WTC11 (cell line): ENCODE results near the gene CST6. TPM values are rescaled to one million over a fixed set of nuclear protein-coding genes. Genes with fewer than 3 reads are reported as not detected.

Experiments
- ATAC-seq: fragments of 200-7000 bp; cut with Tn5 transposase; 2 replicates; pipeline ENCODE4 v1.10.0; 2021; ENCODE audit warnings: mild to moderate bottlenecking, moderate library complexity
- CTCF ChIA-PET: fragments of 300-600 bp; sonication (Branson Sonifier 250); formaldehyde crosslinking; loops from one replicate; lab custom pipeline; 2021; ENCODE audit warnings: antibody characterized with exemption; lab: Charles Lee
- POLR2A ChIA-PET: fragments of 350-600 bp; sonication (Branson Sonifier 250); formaldehyde crosslinking; loops from one replicate; lab custom pipeline; 2021; ENCODE audit warnings: antibody characterized with exemption; lab: Charles Lee
- DNase-seq: peaks from one replicate; pipeline ENCODE4 v3.0.0; 2021; ENCODE audit warnings: low spot score
- H3K27ac Mint-ChIP-seq: 2 replicates; pipeline ENCODE4 v1.8.0; 2021; ENCODE audit warnings: mixed read lengths
- H3K27me3 Mint-ChIP-seq: 2 replicates; pipeline ENCODE4 v1.8.0; 2021; ENCODE audit warnings: low read depth, mild to moderate bottlenecking, moderate library complexity, mixed read lengths
- H3K36me3 Mint-ChIP-seq: 2 replicates; pipeline ENCODE4 v1.8.0; 2021; ENCODE audit warnings: mixed read lengths
- H3K4me1 Mint-ChIP-seq: 2 replicates; pipeline ENCODE4 v1.8.0; 2022; ENCODE audit warnings: mixed read lengths
- H3K4me3 Mint-ChIP-seq: 2 replicates; pipeline ENCODE4 v1.8.0; 2021; ENCODE audit warnings: mild to moderate bottlenecking, moderate library complexity, mixed read lengths
- H3K9me3 Mint-ChIP-seq: 2 replicates; pipeline ENCODE4 v1.8.0; 2021; ENCODE audit warnings: mixed read lengths
- ELF4 ChIP-seq: sonication (generic); formaldehyde crosslinking; IDR thresholded peaks from 2 replicates; pipeline ENCODE4 v1.8.1; 2022; ENCODE audit warnings: low read depth, mild to moderate bottlenecking, moderate library complexity, missing genetic modification reagents
- FOXP1 ChIP-seq: sonication (generic); formaldehyde crosslinking; IDR thresholded peaks from 2 replicates; pipeline ENCODE4 v1.8.0; 2022; ENCODE audit warnings: missing genetic modification reagents, mild to moderate bottlenecking, moderate library complexity, borderline replicate concordance
- GTF2I ChIP-seq: fragments of 250-450 bp; sonication (Bioruptor Pico); conservative IDR thresholded peaks from 2 replicates; pipeline ENCODE4 v1.4.0; 2021; ENCODE audit warnings: mild to moderate bottlenecking
- SMAD4 ChIP-seq: sonication (generic); formaldehyde crosslinking; IDR thresholded peaks from 2 replicates; pipeline ENCODE4 v1.8.0; 2022; ENCODE audit warnings: mild to moderate bottlenecking, missing genetic modification reagents
- SOX15 ChIP-seq: fragments of 250-450 bp; sonication (Bioruptor Pico); IDR thresholded peaks from 2 replicates; pipeline ENCODE4 v1.9.0; 2021; ENCODE audit warnings: mild to moderate bottlenecking
- TCF7 ChIP-seq: sonication (generic); formaldehyde crosslinking; IDR thresholded peaks from 2 replicates; pipeline ENCODE4 v1.8.0; 2022; ENCODE audit warnings: mild to moderate bottlenecking, low read depth, missing genetic modification reagents, moderate library complexity
- TP53 ChIP-seq: sonication (generic); formaldehyde crosslinking; IDR thresholded peaks from 2 replicates; pipeline ENCODE4 v1.8.1; 2023; ENCODE audit warnings: mild to moderate bottlenecking, missing genetic modification reagents
- ZNF121 ChIP-seq: sonication (generic); formaldehyde crosslinking; IDR thresholded peaks from 2 replicates; pipeline ENCODE4 v1.8.0; 2023; ENCODE audit warnings: missing genetic modification reagents
- ZNF317 ChIP-seq: sonication (generic); formaldehyde crosslinking; IDR thresholded peaks from 2 replicates; pipeline ENCODE4 v1.8.1; 2023; ENCODE audit warnings: low read depth, mild to moderate bottlenecking, moderate library complexity, missing genetic modification reagents, borderline replicate concordance
- ZNF671 ChIP-seq: fragments of 250-450 bp; sonication (Bioruptor Pico); IDR thresholded peaks from 2 replicates; pipeline ENCODE4 v1.8.0; 2021; ENCODE audit warnings: mild to moderate bottlenecking
- total RNA-seq: library from RNA; stranded (reverse); gene quantifications from 3 replicates; pipeline ENCODE4 v1.2.3, GENCODE V29; 2021
- TF ChIP-seq, protein P1 (sequence below): fragments of 250-450 bp; sonication (Bioruptor Pico); IDR thresholded peaks from 2 replicates; pipeline ENCODE4 v1.8.0; 2021; ENCODE audit warnings: mild to moderate bottlenecking
- TF ChIP-seq, protein P2 (sequence below): sonication (generic); formaldehyde crosslinking; IDR thresholded peaks from 2 replicates; pipeline ENCODE4 v1.8.1; 2023; ENCODE audit warnings: mild to moderate bottlenecking, missing genetic modification reagents, moderate library complexity
- TF ChIP-seq, protein P3 (sequence below): sonication (generic); formaldehyde crosslinking; IDR thresholded peaks from 2 replicates; pipeline ENCODE4 v1.8.0; 2022; ENCODE audit warnings: missing genetic modification reagents
- TF ChIP-seq, protein P4 (sequence below): sonication (generic); formaldehyde crosslinking; IDR thresholded peaks from 2 replicates; pipeline ENCODE4 v1.8.0; 2023; ENCODE audit warnings: missing genetic modification reagents, mild to moderate bottlenecking, borderline replicate concordance
- TF ChIP-seq, protein P5 (sequence below): fragments of 250-450 bp; sonication (Bioruptor Pico); conservative IDR thresholded peaks from 2 replicates; pipeline ENCODE4 v1.9.0; 2021; ENCODE audit warnings: mild to moderate bottlenecking
- TF ChIP-seq, protein P6 (sequence below): sonication (generic); formaldehyde crosslinking; IDR thresholded peaks from 2 replicates; pipeline ENCODE4 v1.8.1; 2023; ENCODE audit warnings: mild to moderate bottlenecking, missing genetic modification reagents
- TF ChIP-seq, protein P7 (sequence below): sonication (generic); formaldehyde crosslinking; IDR thresholded peaks from 2 replicates; pipeline ENCODE4 v1.8.0; 2022; ENCODE audit warnings: mild to moderate bottlenecking, missing genetic modification reagents
- TF ChIP-seq, protein P8 (sequence below): sonication (generic); formaldehyde crosslinking; IDR thresholded peaks from 2 replicates; pipeline ENCODE4 v1.8.1; 2023; ENCODE audit warnings: mild to moderate bottlenecking, missing genetic modification reagents, moderate library complexity
- TF ChIP-seq, protein P9 (sequence below): sonication (generic); formaldehyde crosslinking; IDR thresholded peaks from 2 replicates; pipeline ENCODE4 v1.8.1; 2022; ENCODE audit warnings: mild to moderate bottlenecking, missing genetic modification reagents, moderate library complexity, borderline replicate concordance
- TF ChIP-seq, protein P10 (sequence below): sonication (generic); formaldehyde crosslinking; IDR thresholded peaks from 2 replicates; pipeline ENCODE4 v1.8.0; 2022; ENCODE audit warnings: mild to moderate bottlenecking, missing genetic modification reagents

The CST6 gene
- total RNA-seq, 1 experiment from 2014 or later, result 0.72 TPM

DNA sequence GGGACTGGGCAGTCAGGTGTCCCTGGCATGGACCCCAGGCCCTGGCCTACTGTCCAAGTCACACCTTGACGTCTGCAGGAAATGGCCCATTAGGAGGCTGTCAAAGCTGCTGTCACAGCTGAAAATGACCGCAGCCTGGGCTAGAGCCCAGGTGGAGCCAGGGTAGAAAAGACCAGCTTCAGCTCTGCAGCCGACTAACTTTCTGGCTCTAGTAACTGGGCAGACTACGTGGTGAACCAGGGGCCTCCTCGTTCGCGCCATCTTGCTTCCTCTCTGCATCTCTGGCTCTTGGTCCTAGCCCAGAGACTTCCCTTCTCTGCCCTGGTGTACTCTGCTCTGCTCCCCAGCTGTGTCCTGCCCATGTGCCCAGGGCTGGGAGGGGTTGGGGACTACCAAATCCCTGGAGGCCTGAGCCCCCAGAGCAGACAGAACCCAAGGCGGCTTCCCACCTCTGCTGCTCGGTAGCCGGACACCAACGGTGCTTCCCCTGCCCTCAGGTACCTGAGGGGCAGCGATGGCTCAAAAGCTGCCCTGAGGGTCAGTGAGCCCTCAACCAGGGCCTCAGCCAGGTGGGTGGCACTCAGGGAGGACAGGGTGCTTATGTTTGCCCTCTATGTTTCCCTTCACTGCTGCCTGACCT is 30.6 kb upstream of the CST6 start:
- no peaks in the 10 kb centered on the region for H3K27me3 Mint-ChIP-seq
- TF ChIP-seq, protein P1, sequence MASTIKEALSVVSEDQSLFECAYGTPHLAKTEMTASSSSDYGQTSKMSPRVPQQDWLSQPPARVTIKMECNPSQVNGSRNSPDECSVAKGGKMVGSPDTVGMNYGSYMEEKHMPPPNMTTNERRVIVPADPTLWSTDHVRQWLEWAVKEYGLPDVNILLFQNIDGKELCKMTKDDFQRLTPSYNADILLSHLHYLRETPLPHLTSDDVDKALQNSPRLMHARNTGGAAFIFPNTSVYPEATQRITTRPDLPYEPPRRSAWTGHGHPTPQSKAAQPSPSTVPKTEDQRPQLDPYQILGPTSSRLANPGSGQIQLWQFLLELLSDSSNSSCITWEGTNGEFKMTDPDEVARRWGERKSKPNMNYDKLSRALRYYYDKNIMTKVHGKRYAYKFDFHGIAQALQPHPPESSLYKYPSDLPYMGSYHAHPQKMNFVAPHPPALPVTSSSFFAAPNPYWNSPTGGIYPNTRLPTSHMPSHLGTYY, result no peak
- TF ChIP-seq FOXP1 (CRISPR knock-in tag) (no peak), TCF7 (CRISPR knock-in tag) (no peak), SMAD4 (CRISPR knock-in tag) (no peak), TP53 (no peak), SOX15 (CRISPR knock-in tag) (no peak), GTF2I (CRISPR knock-in tag) (no peak), ZNF317 (CRISPR knock-in tag) (no peak), ZNF671 (CRISPR knock-in tag) (no peak), ZNF121 (CRISPR knock-in tag) (no peak), ELF4 (CRISPR knock-in tag) (no peak)
- TF ChIP-seq, protein P2, sequence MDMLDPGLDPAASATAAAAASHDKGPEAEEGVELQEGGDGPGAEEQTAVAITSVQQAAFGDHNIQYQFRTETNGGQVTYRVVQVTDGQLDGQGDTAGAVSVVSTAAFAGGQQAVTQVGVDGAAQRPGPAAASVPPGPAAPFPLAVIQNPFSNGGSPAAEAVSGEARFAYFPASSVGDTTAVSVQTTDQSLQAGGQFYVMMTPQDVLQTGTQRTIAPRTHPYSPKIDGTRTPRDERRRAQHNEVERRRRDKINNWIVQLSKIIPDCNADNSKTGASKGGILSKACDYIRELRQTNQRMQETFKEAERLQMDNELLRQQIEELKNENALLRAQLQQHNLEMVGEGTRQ, result no peak
- TF ChIP-seq, protein P3, sequence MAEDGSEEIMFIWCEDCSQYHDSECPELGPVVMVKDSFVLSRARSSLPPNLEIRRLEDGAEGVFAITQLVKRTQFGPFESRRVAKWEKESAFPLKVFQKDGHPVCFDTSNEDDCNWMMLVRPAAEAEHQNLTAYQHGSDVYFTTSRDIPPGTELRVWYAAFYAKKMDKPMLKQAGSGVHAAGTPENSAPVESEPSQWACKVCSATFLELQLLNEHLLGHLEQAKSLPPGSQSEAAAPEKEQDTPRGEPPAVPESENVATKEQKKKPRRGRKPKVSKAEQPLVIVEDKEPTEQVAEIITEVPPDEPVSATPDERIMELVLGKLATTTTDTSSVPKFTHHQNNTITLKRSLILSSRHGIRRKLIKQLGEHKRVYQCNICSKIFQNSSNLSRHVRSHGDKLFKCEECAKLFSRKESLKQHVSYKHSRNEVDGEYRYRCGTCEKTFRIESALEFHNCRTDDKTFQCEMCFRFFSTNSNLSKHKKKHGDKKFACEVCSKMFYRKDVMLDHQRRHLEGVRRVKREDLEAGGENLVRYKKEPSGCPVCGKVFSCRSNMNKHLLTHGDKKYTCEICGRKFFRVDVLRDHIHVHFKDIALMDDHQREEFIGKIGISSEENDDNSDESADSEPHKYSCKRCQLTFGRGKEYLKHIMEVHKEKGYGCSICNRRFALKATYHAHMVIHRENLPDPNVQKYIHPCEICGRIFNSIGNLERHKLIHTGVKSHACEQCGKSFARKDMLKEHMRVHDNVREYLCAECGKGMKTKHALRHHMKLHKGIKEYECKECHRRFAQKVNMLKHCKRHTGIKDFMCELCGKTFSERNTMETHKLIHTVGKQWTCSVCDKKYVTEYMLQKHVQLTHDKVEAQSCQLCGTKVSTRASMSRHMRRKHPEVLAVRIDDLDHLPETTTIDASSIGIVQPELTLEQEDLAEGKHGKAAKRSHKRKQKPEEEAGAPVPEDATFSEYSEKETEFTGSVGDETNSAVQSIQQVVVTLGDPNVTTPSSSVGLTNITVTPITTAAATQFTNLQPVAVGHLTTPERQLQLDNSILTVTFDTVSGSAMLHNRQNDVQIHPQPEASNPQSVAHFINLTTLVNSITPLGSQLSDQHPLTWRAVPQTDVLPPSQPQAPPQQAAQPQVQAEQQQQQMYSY (CRISPR knock-in tag), result no peak
- TF ChIP-seq, protein P4, sequence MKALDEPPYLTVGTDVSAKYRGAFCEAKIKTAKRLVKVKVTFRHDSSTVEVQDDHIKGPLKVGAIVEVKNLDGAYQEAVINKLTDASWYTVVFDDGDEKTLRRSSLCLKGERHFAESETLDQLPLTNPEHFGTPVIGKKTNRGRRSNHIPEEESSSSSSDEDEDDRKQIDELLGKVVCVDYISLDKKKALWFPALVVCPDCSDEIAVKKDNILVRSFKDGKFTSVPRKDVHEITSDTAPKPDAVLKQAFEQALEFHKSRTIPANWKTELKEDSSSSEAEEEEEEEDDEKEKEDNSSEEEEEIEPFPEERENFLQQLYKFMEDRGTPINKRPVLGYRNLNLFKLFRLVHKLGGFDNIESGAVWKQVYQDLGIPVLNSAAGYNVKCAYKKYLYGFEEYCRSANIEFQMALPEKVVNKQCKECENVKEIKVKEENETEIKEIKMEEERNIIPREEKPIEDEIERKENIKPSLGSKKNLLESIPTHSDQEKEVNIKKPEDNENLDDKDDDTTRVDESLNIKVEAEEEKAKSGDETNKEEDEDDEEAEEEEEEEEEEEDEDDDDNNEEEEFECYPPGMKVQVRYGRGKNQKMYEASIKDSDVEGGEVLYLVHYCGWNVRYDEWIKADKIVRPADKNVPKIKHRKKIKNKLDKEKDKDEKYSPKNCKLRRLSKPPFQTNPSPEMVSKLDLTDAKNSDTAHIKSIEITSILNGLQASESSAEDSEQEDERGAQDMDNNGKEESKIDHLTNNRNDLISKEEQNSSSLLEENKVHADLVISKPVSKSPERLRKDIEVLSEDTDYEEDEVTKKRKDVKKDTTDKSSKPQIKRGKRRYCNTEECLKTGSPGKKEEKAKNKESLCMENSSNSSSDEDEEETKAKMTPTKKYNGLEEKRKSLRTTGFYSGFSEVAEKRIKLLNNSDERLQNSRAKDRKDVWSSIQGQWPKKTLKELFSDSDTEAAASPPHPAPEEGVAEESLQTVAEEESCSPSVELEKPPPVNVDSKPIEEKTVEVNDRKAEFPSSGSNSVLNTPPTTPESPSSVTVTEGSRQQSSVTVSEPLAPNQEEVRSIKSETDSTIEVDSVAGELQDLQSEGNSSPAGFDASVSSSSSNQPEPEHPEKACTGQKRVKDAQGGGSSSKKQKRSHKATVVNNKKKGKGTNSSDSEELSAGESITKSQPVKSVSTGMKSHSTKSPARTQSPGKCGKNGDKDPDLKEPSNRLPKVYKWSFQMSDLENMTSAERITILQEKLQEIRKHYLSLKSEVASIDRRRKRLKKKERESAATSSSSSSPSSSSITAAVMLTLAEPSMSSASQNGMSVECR (CRISPR knock-in tag), result no peak
- TF ChIP-seq, protein P5, sequence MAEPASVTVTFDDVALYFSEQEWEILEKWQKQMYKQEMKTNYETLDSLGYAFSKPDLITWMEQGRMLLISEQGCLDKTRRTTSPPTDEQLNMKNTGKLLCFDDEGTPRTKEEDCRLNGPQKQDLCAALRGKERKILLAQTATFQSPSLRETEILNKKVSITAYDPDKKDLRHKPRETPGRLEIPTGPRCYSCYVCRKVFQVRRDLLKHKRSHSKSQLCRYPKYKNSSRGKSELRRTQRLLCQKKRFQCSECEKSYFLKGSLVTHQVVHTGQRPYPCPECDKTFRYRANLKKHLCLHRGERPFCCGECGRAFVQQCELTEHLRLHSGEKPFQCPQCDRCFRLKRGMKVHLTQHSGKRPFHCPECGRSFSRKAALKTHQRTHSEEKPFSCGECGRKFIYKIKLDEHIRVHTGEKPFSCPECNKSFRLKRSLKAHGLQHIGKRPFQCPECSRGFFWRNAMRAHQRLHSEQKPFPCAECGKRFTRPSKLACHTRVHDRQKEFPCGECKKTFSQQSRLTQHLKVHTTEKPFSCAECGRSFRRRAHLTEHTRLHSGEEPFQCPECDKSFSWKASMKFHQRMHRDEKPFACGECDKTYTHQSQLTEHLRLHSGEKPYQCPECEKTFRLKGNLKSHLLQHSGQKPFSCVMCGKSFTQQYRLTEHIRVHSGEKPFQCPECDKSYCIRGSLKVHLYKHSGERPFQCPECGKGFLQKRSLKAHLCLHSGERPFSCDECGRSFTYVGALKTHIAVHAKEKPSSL (CRISPR knock-in tag), result no peak
- TF ChIP-seq, protein P6, sequence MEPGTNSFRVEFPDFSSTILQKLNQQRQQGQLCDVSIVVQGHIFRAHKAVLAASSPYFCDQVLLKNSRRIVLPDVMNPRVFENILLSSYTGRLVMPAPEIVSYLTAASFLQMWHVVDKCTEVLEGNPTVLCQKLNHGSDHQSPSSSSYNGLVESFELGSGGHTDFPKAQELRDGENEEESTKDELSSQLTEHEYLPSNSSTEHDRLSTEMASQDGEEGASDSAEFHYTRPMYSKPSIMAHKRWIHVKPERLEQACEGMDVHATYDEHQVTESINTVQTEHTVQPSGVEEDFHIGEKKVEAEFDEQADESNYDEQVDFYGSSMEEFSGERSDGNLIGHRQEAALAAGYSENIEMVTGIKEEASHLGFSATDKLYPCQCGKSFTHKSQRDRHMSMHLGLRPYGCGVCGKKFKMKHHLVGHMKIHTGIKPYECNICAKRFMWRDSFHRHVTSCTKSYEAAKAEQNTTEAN (CRISPR knock-in tag), result no peak
- TF ChIP-seq, protein P7, sequence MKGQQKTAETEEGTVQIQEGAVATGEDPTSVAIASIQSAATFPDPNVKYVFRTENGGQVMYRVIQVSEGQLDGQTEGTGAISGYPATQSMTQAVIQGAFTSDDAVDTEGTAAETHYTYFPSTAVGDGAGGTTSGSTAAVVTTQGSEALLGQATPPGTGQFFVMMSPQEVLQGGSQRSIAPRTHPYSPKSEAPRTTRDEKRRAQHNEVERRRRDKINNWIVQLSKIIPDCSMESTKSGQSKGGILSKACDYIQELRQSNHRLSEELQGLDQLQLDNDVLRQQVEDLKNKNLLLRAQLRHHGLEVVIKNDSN (CRISPR knock-in tag), result no peak
- TF ChIP-seq, protein P8, sequence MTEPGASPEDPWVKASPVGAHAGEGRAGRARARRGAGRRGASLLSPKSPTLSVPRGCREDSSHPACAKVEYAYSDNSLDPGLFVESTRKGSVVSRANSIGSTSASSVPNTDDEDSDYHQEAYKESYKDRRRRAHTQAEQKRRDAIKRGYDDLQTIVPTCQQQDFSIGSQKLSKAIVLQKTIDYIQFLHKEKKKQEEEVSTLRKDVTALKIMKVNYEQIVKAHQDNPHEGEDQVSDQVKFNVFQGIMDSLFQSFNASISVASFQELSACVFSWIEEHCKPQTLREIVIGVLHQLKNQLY (CRISPR knock-in tag), result no peak
- TF ChIP-seq, protein P9, sequence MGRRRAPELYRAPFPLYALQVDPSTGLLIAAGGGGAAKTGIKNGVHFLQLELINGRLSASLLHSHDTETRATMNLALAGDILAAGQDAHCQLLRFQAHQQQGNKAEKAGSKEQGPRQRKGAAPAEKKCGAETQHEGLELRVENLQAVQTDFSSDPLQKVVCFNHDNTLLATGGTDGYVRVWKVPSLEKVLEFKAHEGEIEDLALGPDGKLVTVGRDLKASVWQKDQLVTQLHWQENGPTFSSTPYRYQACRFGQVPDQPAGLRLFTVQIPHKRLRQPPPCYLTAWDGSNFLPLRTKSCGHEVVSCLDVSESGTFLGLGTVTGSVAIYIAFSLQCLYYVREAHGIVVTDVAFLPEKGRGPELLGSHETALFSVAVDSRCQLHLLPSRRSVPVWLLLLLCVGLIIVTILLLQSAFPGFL (CRISPR knock-in tag), result no peak
- TF ChIP-seq, protein P10, sequence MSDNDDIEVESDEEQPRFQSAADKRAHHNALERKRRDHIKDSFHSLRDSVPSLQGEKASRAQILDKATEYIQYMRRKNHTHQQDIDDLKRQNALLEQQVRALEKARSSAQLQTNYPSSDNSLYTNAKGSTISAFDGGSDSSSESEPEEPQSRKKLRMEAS (CRISPR knock-in tag), result no peak
- no peak for ATAC-seq
- H3K4me3 Mint-ChIP-seq, result no peak overlapping the region
- no peak overlapping the region for H3K27ac Mint-ChIP-seq
- peaks cover 18% of the 10 kb centered on the region for H3K36me3 Mint-ChIP-seq
- ChIA-PET CTCF (interaction anchor here (0.8 to 1.4 kb wide), 4 partner anchors 39 to 201 kb away, joined by 3 to 7 read pairs (median 4); partner anchors contain the start of gene FIBP), POLR2A (no interaction called here)
- no peaks in the 10 kb centered on the region for H3K4me1 Mint-ChIP-seq
- no peaks in the 10 kb centered on the region for H3K9me3 Mint-ChIP-seq
- DNase-seq, result no peak
